SK-N-SH (cell line): ENCODE results near the gene SOX21.

Source experiments
- MEF2A ChIP-seq: IDR thresholded peaks from 2 replicates; pipeline ENCODE4 v1.4.0; 2012; ENCODE audit warnings: low read depth, borderline replicate concordance
- POLR2AphosphoS5 ChIP-seq: IDR thresholded peaks from 2 replicates; pipeline ENCODE4 v1.6.1; 2012; ENCODE audit warnings: low read depth, low read length
- SIN3A ChIP-seq: IDR thresholded peaks from 2 replicates; pipeline ENCODE4 v1.6.1; 2012; ENCODE audit warnings: low read depth, mild to moderate bottlenecking, low read length, moderate library complexity, borderline replicate concordance
- SMC3 ChIP-seq: IDR thresholded peaks from 2 replicates; pipeline ENCODE4 v1.6.1; 2012; ENCODE audit warnings: low read depth, low read length, improper control_type of control experiment
- YY1 ChIP-seq: IDR thresholded peaks from 2 replicates; pipeline ENCODE4 v1.4.0; 2012; ENCODE audit warnings: low read depth, mild to moderate bottlenecking
- TF ChIP-seq, protein P1 (sequence below): IDR thresholded peaks from 2 replicates; pipeline ENCODE4; 2012
- TF ChIP-seq, protein P2 (sequence below): fragments of 200-600 bp; sonication (generic); IDR thresholded peaks from 2 replicates; pipeline ENCODE4 v1.6.1; 2017; ENCODE audit warnings: antibody characterized with exemption, mild to moderate bottlenecking, moderate library complexity
- TF ChIP-seq, protein P3 (sequence below): IDR thresholded peaks from 2 replicates; pipeline ENCODE4 v1.4.0; 2012; ENCODE audit warnings: low read depth
- TF ChIP-seq, protein P4 (sequence below): IDR thresholded peaks from 2 replicates; pipeline ENCODE4 v1.6.1; 2012; ENCODE audit warnings: mild to moderate bottlenecking, low read depth, low read length, moderate library complexity
- TF ChIP-seq, protein P5 (sequence below): IDR thresholded peaks from 2 replicates; pipeline ENCODE4 v1.4.0; 2012; ENCODE audit warnings: low read depth, borderline replicate concordance

DNA sequence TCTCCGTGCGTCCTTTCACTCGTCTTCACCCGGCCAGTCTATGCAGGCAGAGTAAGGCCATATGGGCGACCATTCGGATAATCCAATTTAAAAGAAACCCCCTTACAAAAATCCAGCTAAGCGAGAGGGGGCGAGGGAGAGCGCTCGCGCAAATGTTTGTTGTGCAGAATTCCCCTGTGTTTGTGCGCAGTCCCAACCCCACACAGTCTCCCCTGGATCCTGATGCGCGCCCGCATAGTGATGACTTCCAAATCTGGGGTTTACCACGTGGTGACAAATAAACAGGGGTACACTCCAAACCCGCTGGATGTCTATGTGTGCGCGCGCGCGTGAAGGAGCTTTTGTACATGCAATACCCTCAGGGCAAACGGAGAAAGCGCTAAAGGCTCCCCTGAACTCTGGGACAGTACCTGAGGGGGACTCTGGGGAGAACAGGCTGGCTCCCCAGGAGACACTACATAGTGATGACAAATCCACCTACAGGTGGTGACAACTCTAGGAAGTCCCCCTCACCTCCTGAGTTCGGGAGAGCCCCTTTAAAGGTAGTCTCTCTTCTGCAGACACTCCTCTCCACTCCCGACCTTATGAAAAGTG is 8.5 kb downstream of the SOX21 start:
- TF ChIP-seq, protein P1, sequence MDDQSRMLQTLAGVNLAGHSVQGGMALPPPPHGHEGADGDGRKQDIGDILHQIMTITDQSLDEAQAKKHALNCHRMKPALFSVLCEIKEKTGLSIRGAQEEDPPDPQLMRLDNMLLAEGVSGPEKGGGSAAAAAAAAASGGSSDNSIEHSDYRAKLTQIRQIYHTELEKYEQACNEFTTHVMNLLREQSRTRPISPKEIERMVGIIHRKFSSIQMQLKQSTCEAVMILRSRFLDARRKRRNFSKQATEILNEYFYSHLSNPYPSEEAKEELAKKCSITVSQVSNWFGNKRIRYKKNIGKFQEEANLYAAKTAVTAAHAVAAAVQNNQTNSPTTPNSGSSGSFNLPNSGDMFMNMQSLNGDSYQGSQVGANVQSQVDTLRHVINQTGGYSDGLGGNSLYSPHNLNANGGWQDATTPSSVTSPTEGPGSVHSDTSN, result no peak
- TF ChIP-seq, protein P2, sequence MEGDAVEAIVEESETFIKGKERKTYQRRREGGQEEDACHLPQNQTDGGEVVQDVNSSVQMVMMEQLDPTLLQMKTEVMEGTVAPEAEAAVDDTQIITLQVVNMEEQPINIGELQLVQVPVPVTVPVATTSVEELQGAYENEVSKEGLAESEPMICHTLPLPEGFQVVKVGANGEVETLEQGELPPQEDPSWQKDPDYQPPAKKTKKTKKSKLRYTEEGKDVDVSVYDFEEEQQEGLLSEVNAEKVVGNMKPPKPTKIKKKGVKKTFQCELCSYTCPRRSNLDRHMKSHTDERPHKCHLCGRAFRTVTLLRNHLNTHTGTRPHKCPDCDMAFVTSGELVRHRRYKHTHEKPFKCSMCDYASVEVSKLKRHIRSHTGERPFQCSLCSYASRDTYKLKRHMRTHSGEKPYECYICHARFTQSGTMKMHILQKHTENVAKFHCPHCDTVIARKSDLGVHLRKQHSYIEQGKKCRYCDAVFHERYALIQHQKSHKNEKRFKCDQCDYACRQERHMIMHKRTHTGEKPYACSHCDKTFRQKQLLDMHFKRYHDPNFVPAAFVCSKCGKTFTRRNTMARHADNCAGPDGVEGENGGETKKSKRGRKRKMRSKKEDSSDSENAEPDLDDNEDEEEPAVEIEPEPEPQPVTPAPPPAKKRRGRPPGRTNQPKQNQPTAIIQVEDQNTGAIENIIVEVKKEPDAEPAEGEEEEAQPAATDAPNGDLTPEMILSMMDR, result no peak
- TF ChIP-seq, protein P3, sequence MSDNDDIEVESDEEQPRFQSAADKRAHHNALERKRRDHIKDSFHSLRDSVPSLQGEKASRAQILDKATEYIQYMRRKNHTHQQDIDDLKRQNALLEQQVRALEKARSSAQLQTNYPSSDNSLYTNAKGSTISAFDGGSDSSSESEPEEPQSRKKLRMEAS, result no peak
- no peak for TF ChIP-seq SMC3
- TF ChIP-seq YY1, result no peak
- no peak for TF ChIP-seq SIN3A
- TF ChIP-seq, protein P4, sequence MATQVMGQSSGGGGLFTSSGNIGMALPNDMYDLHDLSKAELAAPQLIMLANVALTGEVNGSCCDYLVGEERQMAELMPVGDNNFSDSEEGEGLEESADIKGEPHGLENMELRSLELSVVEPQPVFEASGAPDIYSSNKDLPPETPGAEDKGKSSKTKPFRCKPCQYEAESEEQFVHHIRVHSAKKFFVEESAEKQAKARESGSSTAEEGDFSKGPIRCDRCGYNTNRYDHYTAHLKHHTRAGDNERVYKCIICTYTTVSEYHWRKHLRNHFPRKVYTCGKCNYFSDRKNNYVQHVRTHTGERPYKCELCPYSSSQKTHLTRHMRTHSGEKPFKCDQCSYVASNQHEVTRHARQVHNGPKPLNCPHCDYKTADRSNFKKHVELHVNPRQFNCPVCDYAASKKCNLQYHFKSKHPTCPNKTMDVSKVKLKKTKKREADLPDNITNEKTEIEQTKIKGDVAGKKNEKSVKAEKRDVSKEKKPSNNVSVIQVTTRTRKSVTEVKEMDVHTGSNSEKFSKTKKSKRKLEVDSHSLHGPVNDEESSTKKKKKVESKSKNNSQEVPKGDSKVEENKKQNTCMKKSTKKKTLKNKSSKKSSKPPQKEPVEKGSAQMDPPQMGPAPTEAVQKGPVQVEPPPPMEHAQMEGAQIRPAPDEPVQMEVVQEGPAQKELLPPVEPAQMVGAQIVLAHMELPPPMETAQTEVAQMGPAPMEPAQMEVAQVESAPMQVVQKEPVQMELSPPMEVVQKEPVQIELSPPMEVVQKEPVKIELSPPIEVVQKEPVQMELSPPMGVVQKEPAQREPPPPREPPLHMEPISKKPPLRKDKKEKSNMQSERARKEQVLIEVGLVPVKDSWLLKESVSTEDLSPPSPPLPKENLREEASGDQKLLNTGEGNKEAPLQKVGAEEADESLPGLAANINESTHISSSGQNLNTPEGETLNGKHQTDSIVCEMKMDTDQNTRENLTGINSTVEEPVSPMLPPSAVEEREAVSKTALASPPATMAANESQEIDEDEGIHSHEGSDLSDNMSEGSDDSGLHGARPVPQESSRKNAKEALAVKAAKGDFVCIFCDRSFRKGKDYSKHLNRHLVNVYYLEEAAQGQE, result no peak
- TF ChIP-seq MEF2A, result no peak
- TF ChIP-seq POLR2AphosphoS5, result no peak
- TF ChIP-seq, protein P5, sequence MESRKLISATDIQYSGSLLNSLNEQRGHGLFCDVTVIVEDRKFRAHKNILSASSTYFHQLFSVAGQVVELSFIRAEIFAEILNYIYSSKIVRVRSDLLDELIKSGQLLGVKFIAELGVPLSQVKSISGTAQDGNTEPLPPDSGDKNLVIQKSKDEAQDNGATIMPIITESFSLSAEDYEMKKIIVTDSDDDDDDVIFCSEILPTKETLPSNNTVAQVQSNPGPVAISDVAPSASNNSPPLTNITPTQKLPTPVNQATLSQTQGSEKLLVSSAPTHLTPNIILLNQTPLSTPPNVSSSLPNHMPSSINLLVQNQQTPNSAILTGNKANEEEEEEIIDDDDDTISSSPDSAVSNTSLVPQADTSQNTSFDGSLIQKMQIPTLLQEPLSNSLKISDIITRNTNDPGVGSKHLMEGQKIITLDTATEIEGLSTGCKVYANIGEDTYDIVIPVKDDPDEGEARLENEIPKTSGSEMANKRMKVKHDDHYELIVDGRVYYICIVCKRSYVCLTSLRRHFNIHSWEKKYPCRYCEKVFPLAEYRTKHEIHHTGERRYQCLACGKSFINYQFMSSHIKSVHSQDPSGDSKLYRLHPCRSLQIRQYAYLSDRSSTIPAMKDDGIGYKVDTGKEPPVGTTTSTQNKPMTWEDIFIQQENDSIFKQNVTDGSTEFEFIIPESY, result no peak
